Neural progenitor cell (in vitro differentiated cells): ENCODE measurements around the gene PPP2R2B. TPM values are rescaled to one million over a fixed set of nuclear protein-coding genes. Genes with fewer than 3 reads are reported as not detected.

Experiments
- DNase-seq: peaks from one replicate; pipeline ENCODE4 v3.0.0-alpha.2; 2016; ENCODE audit warnings: low spot score
- H2AFZ ChIP-seq: fragments of 200-600 bp; sonication (generic); replicated peaks from 2 replicates; pipeline ENCODE4 v1.6.1; 2016; ENCODE audit warnings: antibody characterized with exemption
- H3F3A ChIP-seq: fragments of 200-600 bp; sonication (generic); 2 replicates; pipeline ENCODE4 v1.6.1; 2016; ENCODE audit warnings: antibody characterized with exemption, low read depth
- H3K27ac ChIP-seq: fragments of 200-600 bp; sonication (generic); 2 replicates; pipeline ENCODE4 v1.5.1; 2016; ENCODE audit warnings: mild to moderate bottlenecking
- H3K27me3 ChIP-seq: fragments of 200-600 bp; sonication (generic); 2 replicates; pipeline ENCODE4 v1.6.1; 2016; ENCODE audit warnings: mild to moderate bottlenecking, moderate library complexity
- H3K36me3 ChIP-seq: fragments of 200-600 bp; sonication (generic); 2 replicates; pipeline ENCODE4 v1.5.1; 2016
- H3K4me1 ChIP-seq: fragments of 200-600 bp; sonication (generic); 2 replicates; pipeline ENCODE4 v1.6.1; 2016; ENCODE audit warnings: mixed run types
- H3K4me2 ChIP-seq: fragments of 200-600 bp; sonication (generic); 2 replicates; pipeline ENCODE4 v1.6.1; 2016
- H3K4me3 ChIP-seq: fragments of 200-600 bp; sonication (generic); 2 replicates; pipeline ENCODE4 v1.5.1; 2016
- H3K79me2 ChIP-seq: fragments of 200-600 bp; sonication (generic); 2 replicates; pipeline ENCODE4 v1.6.1; 2016; ENCODE audit warnings: low read depth
- H3K9ac ChIP-seq: fragments of 200-600 bp; sonication (generic); 2 replicates; pipeline ENCODE4 v1.6.1; 2016
- H3K9me3 ChIP-seq: fragments of 200-600 bp; sonication (generic); 2 replicates; pipeline ENCODE4 v1.5.1; 2016; ENCODE audit warnings: low read depth
- H4K20me1 ChIP-seq: fragments of 200-600 bp; sonication (generic); 2 replicates; pipeline ENCODE4 v1.6.1; 2016; ENCODE audit warnings: low read depth
- H3K27ac Mint-ChIP-seq: 3 replicates; pipeline ENCODE4 v1.8.0; 2021; ENCODE audit warnings: mixed read lengths
- H3K27me3 Mint-ChIP-seq: 2 replicates; pipeline ENCODE4 v1.8.0; 2022; ENCODE audit warnings: low read depth, mild to moderate bottlenecking, inconsistent platforms, moderate library complexity, mixed read lengths; ENCODE audit not compliant: insufficient read depth
- H3K36me3 Mint-ChIP-seq: 3 replicates; pipeline ENCODE4 v1.8.0; 2021; ENCODE audit warnings: mixed read lengths
- H3K4me1 Mint-ChIP-seq: 3 replicates; pipeline ENCODE4 v1.8.0; 2021; ENCODE audit warnings: mixed read lengths
- H3K4me3 Mint-ChIP-seq: 3 replicates; pipeline ENCODE4 v1.8.0; 2021; ENCODE audit warnings: mild to moderate bottlenecking, moderate library complexity, mixed read lengths
- H3K9me3 Mint-ChIP-seq: 3 replicates; pipeline ENCODE4 v1.8.0; 2020; ENCODE audit warnings: mixed read lengths
- EZH2 ChIP-seq: fragments of 200-600 bp; sonication (generic); IDR thresholded peaks from 2 replicates; pipeline ENCODE4 v1.6.1; 2017; ENCODE audit warnings: antibody characterized with exemption, mild to moderate bottlenecking, moderate library complexity
- EZH2phosphoT487 ChIP-seq: fragments of 200-600 bp; sonication (generic); IDR thresholded peaks from 2 replicates; pipeline ENCODE4 v1.6.1; 2017; ENCODE audit warnings: antibody characterized with exemption
- total RNA-seq: library from RNA; depleted of rRNA; stranded (reverse); fragments of >200 nt; gene quantifications from 2 replicates; pipeline ENCODE4 v1.2.3, GENCODE V29; 2015; ENCODE audit warnings: low replicate concordance
- TF ChIP-seq, protein P1 (sequence below): fragments of 200-600 bp; sonication (generic); IDR thresholded peaks from 2 replicates; pipeline ENCODE4 v1.5.1; 2017; ENCODE audit warnings: antibody characterized with exemption, mild to moderate bottlenecking

Gene PPP2R2B
- total RNA-seq, 1 donor from 2014 or later: 26.6 TPM

DNA sequence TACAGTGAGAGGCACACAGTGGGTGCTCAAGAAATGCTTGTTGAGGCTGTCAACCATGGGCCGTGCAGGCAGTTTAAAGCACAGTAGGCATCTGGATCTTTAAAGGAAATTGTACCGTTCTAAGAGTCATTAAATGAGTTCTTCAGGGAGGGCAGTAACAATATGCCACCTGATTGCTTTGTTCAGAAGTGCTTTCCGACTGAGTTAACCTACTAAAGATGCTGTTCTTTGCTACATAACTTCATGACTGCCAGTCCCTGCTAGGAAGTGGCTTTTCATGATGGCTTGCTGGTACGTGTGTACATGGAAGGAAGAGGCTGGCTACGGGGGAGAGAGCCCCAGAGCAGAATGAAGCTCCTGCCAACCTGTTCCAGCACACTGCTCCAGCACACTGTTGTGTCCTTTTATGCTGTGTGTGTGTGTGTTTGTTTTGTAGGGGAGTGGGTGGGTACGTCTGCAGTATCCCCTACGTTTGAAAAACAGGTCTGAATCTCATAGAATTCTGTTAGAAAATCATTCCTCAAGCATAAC, 41.9 kb upstream of the PPP2R2B start:
- Mint-ChIP-seq H3K27ac (peak overlapping the region; percentile 76), H3K36me3 (no peaks in the 10 kb centered on the region), H3K27me3 (peaks cover 2% of the 10 kb centered on the region), H3K4me3 (peak overlapping the region; percentile 33), H3K4me1 (peaks cover 33% of the 10 kb centered on the region), H3K9me3 (no peaks in the 10 kb centered on the region)
- Histone ChIP-seq H3F3A (peaks cover 7% of the 10 kb centered on the region), H4K20me1 (no peaks in the 10 kb centered on the region), H3K4me3 (no peak overlapping the region), H3K4me1 (peaks cover 28% of the 10 kb centered on the region), H2AFZ (peak overlapping the region; percentile 64), H3K4me2 (peak overlapping the region; percentile 16), H3K79me2 (no peaks in the 10 kb centered on the region), H3K27me3 (no peaks in the 10 kb centered on the region), H3K27ac (no peak overlapping the region), H3K9ac (no peak overlapping the region), H3K9me3 (no peaks in the 10 kb centered on the region), H3K36me3 (no peaks in the 10 kb centered on the region)
- TF ChIP-seq EZH2 (no peak), EZH2phosphoT487 (no peak)
- TF ChIP-seq, protein P1, sequence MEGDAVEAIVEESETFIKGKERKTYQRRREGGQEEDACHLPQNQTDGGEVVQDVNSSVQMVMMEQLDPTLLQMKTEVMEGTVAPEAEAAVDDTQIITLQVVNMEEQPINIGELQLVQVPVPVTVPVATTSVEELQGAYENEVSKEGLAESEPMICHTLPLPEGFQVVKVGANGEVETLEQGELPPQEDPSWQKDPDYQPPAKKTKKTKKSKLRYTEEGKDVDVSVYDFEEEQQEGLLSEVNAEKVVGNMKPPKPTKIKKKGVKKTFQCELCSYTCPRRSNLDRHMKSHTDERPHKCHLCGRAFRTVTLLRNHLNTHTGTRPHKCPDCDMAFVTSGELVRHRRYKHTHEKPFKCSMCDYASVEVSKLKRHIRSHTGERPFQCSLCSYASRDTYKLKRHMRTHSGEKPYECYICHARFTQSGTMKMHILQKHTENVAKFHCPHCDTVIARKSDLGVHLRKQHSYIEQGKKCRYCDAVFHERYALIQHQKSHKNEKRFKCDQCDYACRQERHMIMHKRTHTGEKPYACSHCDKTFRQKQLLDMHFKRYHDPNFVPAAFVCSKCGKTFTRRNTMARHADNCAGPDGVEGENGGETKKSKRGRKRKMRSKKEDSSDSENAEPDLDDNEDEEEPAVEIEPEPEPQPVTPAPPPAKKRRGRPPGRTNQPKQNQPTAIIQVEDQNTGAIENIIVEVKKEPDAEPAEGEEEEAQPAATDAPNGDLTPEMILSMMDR: no peak
- DNase-seq: peak; percentile 30

DNA sequence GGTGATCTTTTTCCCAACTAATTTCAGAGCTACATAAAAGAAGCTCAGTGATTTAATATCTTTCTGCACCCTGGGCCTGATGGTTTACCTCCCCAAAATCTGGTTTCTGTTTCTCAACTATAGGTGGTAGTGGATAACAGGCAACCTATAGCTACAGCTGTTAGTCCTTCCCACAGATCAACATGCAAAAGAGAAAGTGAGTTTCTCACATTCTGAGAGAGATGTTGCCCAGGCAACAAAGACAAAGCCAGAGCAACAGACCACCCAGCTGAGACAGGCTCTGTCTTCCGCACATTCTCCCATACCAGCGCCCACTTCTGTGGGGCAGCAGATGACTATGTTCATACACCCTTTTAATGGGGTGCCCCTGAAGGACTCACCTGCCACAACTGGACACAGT, 40.7 kb upstream of the PPP2R2B start:
- H3K27me3 ChIP-seq: no peaks in the 10 kb centered on the region
- H3K4me2 ChIP-seq: peak overlapping the region; percentile 65
- no peak overlapping the region for H3K9ac ChIP-seq
- Mint-ChIP-seq H3K4me1 (peaks cover 33% of the 10 kb centered on the region), H3K9me3 (no peaks in the 10 kb centered on the region), H3K27me3 (peaks cover 2% of the 10 kb centered on the region), H3K36me3 (no peaks in the 10 kb centered on the region), H3K27ac (peak overlapping the region; percentile 28), H3K4me3 (no peak overlapping the region)
- H3K4me1 ChIP-seq: peaks cover 28% of the 10 kb centered on the region
- no peak overlapping the region for H3K27ac ChIP-seq
- TF ChIP-seq EZH2phosphoT487: no peak
- TF ChIP-seq, protein P1: no peak
- no peak for TF ChIP-seq EZH2
- H3K36me3 ChIP-seq: no peaks in the 10 kb centered on the region
- peak; percentile 79 for DNase-seq
- peak overlapping the region; percentile 13 for H3K4me3 ChIP-seq
- H3K9me3 ChIP-seq: no peaks in the 10 kb centered on the region
- H3K79me2 ChIP-seq: no peaks in the 10 kb centered on the region
- no peaks in the 10 kb centered on the region for H4K20me1 ChIP-seq
- peaks cover 7% of the 10 kb centered on the region for H3F3A ChIP-seq
- H2AFZ ChIP-seq: peak overlapping the region; percentile 22

DNA sequence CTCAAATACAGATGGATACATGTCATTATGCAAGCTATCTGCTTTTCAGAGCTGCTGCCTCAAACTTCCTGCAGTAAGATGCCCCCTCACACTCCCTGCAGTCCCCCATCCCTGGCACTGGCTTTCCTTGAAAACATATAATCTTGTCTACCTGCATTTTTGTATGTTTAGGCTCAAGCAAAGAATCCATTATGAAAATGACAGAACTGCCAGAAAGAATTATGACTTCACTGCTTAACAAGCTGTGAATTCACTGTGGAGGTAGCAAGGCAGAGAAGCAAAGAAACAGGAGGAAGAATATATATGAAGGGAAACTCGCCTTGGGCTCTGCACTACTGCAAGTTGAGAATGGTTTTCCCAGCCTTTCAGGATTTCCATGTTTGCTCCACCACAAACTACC, 39.4 kb upstream of the PPP2R2B start:
- Mint-ChIP-seq H3K4me3 (no peak overlapping the region), H3K36me3 (no peaks in the 10 kb centered on the region), H3K4me1 (peaks cover 33% of the 10 kb centered on the region), H3K9me3 (no peaks in the 10 kb centered on the region), H3K27ac (no peak overlapping the region), H3K27me3 (peaks cover 2% of the 10 kb centered on the region)
- Histone ChIP-seq H3K9ac (no peak overlapping the region), H3K79me2 (no peaks in the 10 kb centered on the region), H2AFZ (peak overlapping the region; percentile 67), H3K4me1 (peaks cover 28% of the 10 kb centered on the region), H3K27ac (no peak overlapping the region), H3K36me3 (no peaks in the 10 kb centered on the region), H3K9me3 (no peaks in the 10 kb centered on the region), H3F3A (peaks cover 7% of the 10 kb centered on the region), H3K27me3 (no peaks in the 10 kb centered on the region), H4K20me1 (no peaks in the 10 kb centered on the region), H3K4me3 (no peak overlapping the region), H3K4me2 (no peak overlapping the region)
- TF ChIP-seq EZH2phosphoT487 (no peak), EZH2 (no peak)
- TF ChIP-seq, protein P1: no peak
- no peak for DNase-seq
